ENCODE results near the gene LRRC10B. TPM values are rescaled to one million over a fixed set of nuclear protein-coding genes. Genes with fewer than 3 reads are reported as not detected.
"Not testable (repeated sequence)": the region's sequence is repeated elsewhere in the genome, so short reads cannot be mapped to it uniquely, and the experiment has no call there.

Gene LRRC10B
- 0.45 TPM for total RNA-seq
- long read RNA-seq, result 0 reads

DNA sequence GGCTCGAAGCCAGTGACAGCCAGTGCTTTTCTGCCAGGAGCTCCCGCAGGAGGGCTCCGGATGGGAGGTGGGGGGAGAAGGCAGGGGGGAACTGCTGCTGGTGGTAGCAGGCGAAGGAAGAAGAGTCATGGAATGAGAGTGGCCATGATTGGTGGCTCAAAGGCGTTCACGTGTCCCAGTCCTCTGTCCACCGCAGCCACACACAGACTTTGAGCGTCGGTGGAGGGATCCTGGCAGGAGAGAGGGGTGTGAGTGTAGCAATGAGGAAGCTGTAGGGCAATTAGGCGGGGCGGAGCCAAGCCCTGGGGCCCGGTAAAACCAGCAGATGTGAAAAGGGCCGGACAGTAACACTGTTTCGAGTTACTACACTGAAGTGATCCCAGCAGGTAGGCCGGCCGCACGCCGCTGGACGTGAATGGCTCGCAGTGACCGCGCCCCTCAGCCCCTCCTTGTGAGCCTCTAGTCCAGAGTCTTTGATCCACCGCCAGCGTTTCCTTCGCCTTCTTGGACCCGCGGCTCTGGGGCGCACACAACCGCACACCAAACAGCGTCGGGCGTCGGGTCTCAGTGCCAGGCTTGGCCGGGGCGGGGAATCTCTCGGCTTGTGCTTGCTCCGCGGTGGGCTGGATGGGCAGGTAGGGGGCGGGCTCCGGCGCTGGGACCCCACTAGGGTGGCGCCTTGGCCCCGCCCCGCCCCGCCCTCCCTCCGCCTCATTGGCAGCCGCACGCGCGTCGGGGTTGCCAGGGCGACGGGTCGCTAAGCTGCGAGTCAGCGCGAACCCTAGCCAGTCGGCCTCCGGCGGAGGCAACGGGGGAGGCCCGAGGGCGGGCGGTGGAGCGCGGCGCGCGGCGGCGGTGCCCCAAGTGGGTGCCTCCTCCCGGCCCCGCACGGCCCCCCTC is at the start of gene LRRC10B:
Gene LRRC10B (plus strand): TSS at position 788 of the 900 bp plus-strand sequence. CDS start 250 bp downstream, outside the sequence.
- intact Hi-C loops (cut with micrococcal nuclease), result no loop called here
- ATAC-seq, result no peak
- DNase-seq, result peak; percentile 46

GRCh38 chr11:61460474-61460881 is 48.1 kb upstream of the LRRC10B start:
- intact Hi-C loops (cut with micrococcal nuclease), result no loop called here
- DNase-seq (peak; percentile 56), ATAC-seq (peak; percentile 87)

DNA sequence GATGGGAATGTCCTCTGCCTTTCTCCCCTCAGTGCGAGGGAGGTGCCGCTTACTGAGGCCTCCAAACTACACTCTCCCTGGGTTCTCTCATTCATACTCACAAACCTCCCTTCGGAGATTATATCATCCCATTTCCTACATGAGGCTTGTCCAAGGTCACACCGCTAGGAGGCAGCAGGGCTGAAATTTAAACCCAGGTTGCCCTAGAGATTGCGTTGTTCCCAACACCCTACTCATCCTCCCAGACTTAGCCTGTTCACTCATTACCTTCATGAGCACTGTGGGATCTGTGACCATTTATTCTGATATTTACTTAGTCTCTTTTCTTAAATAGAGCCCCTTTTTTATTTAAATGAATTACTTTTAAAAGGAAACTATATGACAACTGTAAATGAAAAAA is 47.6 kb upstream of the LRRC10B start:
- intact Hi-C loops (cut with micrococcal nuclease), result no loop called here
- DNase-seq (no peak), ATAC-seq (no peak)

DNA sequence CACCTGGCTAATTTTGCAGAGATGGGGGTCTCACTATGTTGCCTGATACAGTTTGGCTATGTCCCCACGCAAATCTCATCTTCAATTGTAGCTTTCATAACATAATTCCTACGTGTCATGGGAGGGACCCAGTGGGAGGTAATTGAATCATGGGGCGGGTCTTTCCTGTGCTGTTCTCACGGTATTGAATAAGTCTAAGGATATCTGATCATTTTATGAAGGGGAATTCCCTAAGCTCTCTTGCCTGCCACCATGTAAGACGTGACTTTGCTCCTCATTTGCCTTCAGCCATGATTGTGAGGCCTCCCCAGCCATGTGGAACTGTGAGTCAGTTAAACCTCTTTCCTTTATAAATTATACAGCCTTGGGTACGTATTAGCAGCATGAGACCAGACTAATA is 40.9 kb upstream of the LRRC10B start:
- intact Hi-C loops (cut with micrococcal nuclease); DNase-seq; ATAC-seq: not testable (repeated sequence)

- intact Hi-C loops (cut with micrococcal nuclease), result no loop called here
- ATAC-seq, result peak; percentile 43
- DNase-seq, result peak; percentile 64
Observed at GRCh38 chr11:61468002-61468401, 40.5 kb upstream of the LRRC10B start.

GRCh38 chr11:61472282-61472681 is 36.3 kb upstream of the LRRC10B start:
- DNase-seq, result peak; percentile 84
- ATAC-seq, result peak; percentile 86
- intact Hi-C loops (cut with micrococcal nuclease), result loop anchor here (10.0 kb wide), 1 partner anchor 153 kb away; no protein-coding TSS in a partner anchor

DNA sequence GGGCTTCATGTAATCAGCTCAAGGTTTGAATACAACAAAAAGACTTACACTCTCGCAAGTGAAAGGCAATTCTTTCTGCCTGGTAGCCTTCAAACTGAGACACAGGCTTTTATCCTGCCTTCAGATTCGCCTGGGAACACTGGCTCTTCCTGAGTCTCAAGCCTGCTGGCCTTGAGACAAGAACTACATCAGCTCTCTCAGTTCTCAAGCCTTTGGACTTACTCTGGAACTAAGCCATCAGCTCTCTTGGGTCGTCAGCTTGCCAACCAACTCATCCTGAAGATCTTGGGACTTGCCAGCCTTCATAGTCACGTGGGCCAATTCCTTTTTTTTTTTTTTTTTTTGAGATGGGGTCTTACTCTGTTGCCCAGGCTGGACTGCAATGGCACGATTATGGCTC is 35.7 kb upstream of the LRRC10B start:
- DNase-seq (no peak), ATAC-seq (peak; percentile 75)
- intact Hi-C loops (cut with micrococcal nuclease), result loop anchor here (10.0 kb wide), 1 partner anchor 152 kb away; no protein-coding TSS in a partner anchor

DNA sequence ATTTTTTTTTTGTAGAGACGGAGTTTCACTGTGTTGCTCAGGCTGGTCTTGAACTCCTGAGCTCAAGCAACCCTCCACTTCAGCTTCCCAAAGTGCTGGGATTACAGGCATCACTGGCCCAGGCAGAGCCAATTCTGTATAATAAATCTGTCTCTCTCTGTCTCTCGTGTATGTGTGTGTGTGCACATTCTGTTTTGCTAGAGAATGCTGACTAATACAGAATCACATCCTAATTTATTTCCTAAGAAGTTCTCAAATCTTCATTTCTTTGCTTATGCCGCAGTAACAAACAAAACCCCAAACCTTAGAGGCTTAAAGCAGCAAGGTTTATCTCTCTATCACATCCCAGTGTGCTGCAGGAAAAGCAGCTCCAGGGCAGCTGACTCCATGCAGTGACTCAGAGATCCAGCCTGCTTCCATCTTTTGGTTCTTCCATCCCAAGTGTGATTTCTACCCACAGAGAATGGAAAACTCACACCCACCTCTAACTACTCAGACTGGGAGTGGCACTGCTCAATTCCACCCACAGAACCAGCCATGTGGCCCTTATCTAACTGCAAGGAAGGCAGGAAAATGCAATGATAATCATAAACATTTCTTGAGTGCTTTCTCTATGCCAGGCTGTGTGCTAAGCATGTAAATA is 35.1 kb upstream of the LRRC10B start:
- intact Hi-C loops (cut with micrococcal nuclease), result loop anchor here (10.0 kb wide), 1 partner anchor 151 kb away; no protein-coding TSS in a partner anchor
- DNase-seq (no peak), ATAC-seq (no peak)

GRCh38 chr11:61474013-61474643 is 34.4 kb upstream of the LRRC10B start:
- no peak for DNase-seq
- ATAC-seq, result no peak
- intact Hi-C loops (cut with micrococcal nuclease), result loop anchor here (10.0 kb wide), 1 partner anchor 151 kb away; no protein-coding TSS in a partner anchor

GRCh38 chr11:61475433-61475832 is 33.1 kb upstream of the LRRC10B start:
- DNase-seq (no peak), ATAC-seq (no peak)
- intact Hi-C loops (cut with micrococcal nuclease), result loop anchor here (10.0 kb wide), 1 partner anchor 149 kb away; no protein-coding TSS in a partner anchor

GRCh38 chr11:61476371-61476770 is 32.2 kb upstream of the LRRC10B start:
- DNase-seq (no peak), ATAC-seq (no peak)
- intact Hi-C loops (cut with micrococcal nuclease), result loop anchor here (10.0 kb wide), 1 partner anchor 148 kb away; no protein-coding TSS in a partner anchor

GRCh38 chr11:61477126-61477525 is 31.4 kb upstream of the LRRC10B start:
- no peak for DNase-seq
- intact Hi-C loops (cut with micrococcal nuclease), result loop anchor here (10.0 kb wide), 1 partner anchor 148 kb away; no protein-coding TSS in a partner anchor
- peak; percentile 4 for ATAC-seq

GRCh38 chr11:61477727-61478148 is 30.8 kb upstream of the LRRC10B start:
- ATAC-seq (peak; percentile 30), DNase-seq (peak; percentile 74)
- intact Hi-C loops (cut with micrococcal nuclease), result loop anchor here (10.0 kb wide), 1 partner anchor 147 kb away; no protein-coding TSS in a partner anchor

DNA sequence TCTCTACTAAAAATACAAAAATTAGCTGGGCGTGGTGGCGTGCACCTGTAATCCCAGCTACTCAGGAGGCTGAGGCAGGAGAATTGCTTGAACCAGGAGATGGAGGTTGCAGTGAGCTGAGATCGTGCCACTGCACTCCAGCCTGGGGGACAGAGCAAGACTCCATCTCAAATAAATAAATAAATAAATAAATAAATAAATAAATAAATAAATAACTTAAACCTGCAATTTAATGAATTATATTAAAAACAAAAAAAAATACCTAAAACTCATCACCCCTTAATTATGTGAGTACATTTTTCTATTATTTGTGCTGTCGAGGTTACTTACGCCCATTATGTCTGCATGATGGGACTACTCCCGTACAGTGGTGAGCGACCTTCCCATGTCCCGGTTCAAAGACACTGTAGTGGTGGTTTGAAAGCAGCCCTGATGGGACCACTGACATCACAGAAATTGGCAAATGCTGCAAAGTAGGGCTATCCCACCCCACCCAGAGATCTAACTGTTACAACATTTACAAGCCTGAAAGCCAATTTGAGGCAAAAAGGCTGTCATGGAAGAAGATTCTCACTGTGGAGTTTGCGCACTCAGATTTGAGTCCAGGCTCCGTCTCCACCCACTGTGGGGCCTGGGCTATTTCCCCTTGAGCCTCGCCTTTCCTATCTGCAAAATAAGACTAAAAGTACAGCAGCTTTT is 29.0 kb upstream of the LRRC10B start:
- not testable (repeated sequence) for DNase-seq, ATAC-seq
- intact Hi-C loops (cut with micrococcal nuclease), result loop anchor here (10.0 kb wide), 1 partner anchor 145 kb away; no protein-coding TSS in a partner anchor

GRCh38 chr11:61480261-61480993 is 28.1 kb upstream of the LRRC10B start:
- ATAC-seq (no peak), DNase-seq (no peak)
- intact Hi-C loops (cut with micrococcal nuclease), result no loop called here

GRCh38 chr11:61480994-61481335 is 27.6 kb upstream of the LRRC10B start:
- ATAC-seq, result peak; percentile 10
- intact Hi-C loops (cut with micrococcal nuclease), result no loop called here
- peak; percentile 43 for DNase-seq

GRCh38 chr11:61481806-61482205 is 26.7 kb upstream of the LRRC10B start:
- ATAC-seq (no peak), DNase-seq (no peak)
- intact Hi-C loops (cut with micrococcal nuclease), result no loop called here

DNA sequence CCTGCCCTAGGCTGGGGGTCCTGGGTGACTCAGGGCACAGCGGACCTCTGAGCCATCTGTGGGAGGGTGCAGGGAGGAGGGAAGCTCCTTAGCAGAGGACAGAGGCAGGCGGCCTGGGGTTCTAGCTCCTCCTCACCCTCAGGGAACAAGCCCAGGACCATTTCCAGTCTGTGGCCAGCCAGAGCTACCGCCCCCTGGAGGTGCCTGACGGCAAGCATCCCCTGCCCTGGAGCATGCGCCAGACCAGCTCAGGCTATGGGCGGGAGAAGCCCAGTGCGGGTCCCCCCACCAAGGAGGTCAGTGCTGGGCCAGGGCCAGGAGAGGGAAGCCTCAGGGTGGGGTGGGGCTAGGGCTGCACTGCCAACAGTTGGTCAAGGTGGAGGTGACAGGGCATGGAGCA is 26.0 kb upstream of the LRRC10B start:
- intact Hi-C loops (cut with micrococcal nuclease), result no loop called here
- DNase-seq, result no peak
- ATAC-seq, result peak; percentile 15
